Transverse colon (tissue), 4 donors: Measurements from ENCODE around the gene CCDC185.

ENCODE experiments used
- POLR2AphosphoS5 ChIP-seq, 3 donors: sonication (generic); formaldehyde crosslinking; IDR thresholded peaks; one replicate each; pipeline ENCODE4 v1.6.1; 2016; ENCODE audit warnings: antibody characterized with exemption in 3 of 3
- TF ChIP-seq, protein P1 (sequence below), 5 experiments: fragments of 200-600 bp in 3 of 5; fragments of 450-650 bp in 2 of 5; sonication (generic) in 3 of 5; IDR thresholded peaks; 1 replicate in 2 of 5; 2 replicates in 3 of 5; pipeline ENCODE4 v1.5.1; 2016 to 2017; ENCODE audit warnings: antibody characterized with exemption in 5 of 5, inconsistent platforms in 3 of 5, mild to moderate bottlenecking in 2 of 5, moderate library complexity in 1 of 5

DNA sequence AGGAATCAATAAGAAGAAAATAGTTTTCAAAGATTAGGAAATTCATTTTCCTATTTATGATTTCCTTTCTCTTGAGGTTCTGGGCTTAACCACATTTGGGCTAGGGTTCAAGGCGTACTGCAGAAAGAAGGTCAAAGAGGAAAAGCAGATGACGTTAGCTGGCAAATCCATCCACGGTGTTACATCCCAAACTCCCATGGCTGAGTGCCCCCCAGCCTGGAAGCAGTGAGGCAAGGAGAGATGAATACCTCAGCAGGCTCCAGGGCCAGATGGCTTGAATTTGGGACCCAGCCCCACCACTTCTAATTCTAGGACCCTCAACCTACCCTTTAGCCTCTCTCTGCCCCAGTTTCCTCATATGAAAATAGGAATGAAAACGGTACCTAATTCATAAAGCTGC, 46.9 kb upstream of the CCDC185 start:
- no peak for TF ChIP-seq POLR2AphosphoS5 (IDR thresholded peaks at IDR 0.05)
- TF ChIP-seq, protein P1, sequence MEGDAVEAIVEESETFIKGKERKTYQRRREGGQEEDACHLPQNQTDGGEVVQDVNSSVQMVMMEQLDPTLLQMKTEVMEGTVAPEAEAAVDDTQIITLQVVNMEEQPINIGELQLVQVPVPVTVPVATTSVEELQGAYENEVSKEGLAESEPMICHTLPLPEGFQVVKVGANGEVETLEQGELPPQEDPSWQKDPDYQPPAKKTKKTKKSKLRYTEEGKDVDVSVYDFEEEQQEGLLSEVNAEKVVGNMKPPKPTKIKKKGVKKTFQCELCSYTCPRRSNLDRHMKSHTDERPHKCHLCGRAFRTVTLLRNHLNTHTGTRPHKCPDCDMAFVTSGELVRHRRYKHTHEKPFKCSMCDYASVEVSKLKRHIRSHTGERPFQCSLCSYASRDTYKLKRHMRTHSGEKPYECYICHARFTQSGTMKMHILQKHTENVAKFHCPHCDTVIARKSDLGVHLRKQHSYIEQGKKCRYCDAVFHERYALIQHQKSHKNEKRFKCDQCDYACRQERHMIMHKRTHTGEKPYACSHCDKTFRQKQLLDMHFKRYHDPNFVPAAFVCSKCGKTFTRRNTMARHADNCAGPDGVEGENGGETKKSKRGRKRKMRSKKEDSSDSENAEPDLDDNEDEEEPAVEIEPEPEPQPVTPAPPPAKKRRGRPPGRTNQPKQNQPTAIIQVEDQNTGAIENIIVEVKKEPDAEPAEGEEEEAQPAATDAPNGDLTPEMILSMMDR (IDR thresholded peaks at IDR 0.05), result no peak
